B cell (primary cell): ENCODE measurements around the gene ABTB2. TPM values are rescaled to one million over a fixed set of nuclear protein-coding genes. Genes with fewer than 3 reads are reported as not detected.

Experiments
- ATAC-seq: fragments of 200-7000 bp; cut with Tn5 transposase; one replicate; pipeline ENCODE4 v1.10.0; 2021; ENCODE audit warnings: low read depth, mild to moderate bottlenecking, moderate number of reproducible peaks, moderate library complexity
- CTCF ChIA-PET: fragments of 350-600 bp; sonication (Branson Sonifier 250); formaldehyde crosslinking; loops from one replicate; lab custom pipeline; 2021; ENCODE audit warnings: antibody characterized with exemption, inconsistent platforms; lab: Charles Lee
- POLR2A ChIA-PET: fragments of 350-600 bp; sonication (Branson Sonifier 250); formaldehyde crosslinking; loops from one replicate; lab custom pipeline; 2021; ENCODE audit warnings: antibody characterized with exemption; lab: Charles Lee
- DNase-seq: peaks from one replicate; pipeline ENCODE4 v3.0.0; 2013
- H2AFZ ChIP-seq: 2 replicates; pipeline ENCODE4 v1.6.1; 2012; ENCODE audit warnings: mild to moderate bottlenecking, low read depth, low read length; ENCODE audit not compliant: insufficient read depth, poor library complexity, severe bottlenecking
- H3K27ac ChIP-seq, 2 donors: 1 replicate in 1 of 2; 2 replicates in 1 of 2; pipeline ENCODE4 v1.5.1; 2012 to 2013; ENCODE audit warnings: low read length in 2 of 2, mild to moderate bottlenecking in 2 of 2, moderate library complexity in 1 of 2
- H3K27me3 ChIP-seq, 4 experiments: fragments of 200-600 bp in 1 of 4; sonication (generic) in 1 of 4; replicated peaks in 1 of 4; 1 replicate in 2 of 4; 2 replicates in 2 of 4; pipeline versions ENCODE4 v1.6.1 to v1.7.0; 2013 to 2016; ENCODE audit warnings: low read length in 3 of 4, mild to moderate bottlenecking in 2 of 4, mixed read lengths in 1 of 4, moderate library complexity in 1 of 4; ENCODE audit not compliant: insufficient read depth in 4 of 4, control insufficient read depth in 3 of 4; ENCODE audit errors: control extremely low read depth in 1 of 4
- H3K36me3 ChIP-seq, 2 experiments: replicated peaks in 1 of 2; 1 replicate in 1 of 2; 2 replicates in 1 of 2; pipeline versions ENCODE4 v1.6.1 to v1.7.1; 2013; ENCODE audit warnings: low read length in 1 of 2; ENCODE audit not compliant: insufficient read depth in 2 of 2, control insufficient read depth in 1 of 2; ENCODE audit errors: control extremely low read depth in 1 of 2, extremely low read depth in 1 of 2
- H3K4me1 ChIP-seq, 2 donors: fragments of 200-600 bp in 1 of 2; sonication (generic) in 1 of 2; 1 replicate in 1 of 2; 2 replicates in 1 of 2; pipeline versions ENCODE4 v1.5.1 to v1.6.1; 2013 to 2017; ENCODE audit warnings: low read length in 2 of 2; ENCODE audit not compliant: control insufficient read depth in 2 of 2, insufficient read depth in 2 of 2
- H3K4me2 ChIP-seq: replicated peaks from 2 replicates; pipeline ENCODE3; 2012; ENCODE audit warnings: mild to moderate bottlenecking, low read depth, low read length; ENCODE audit not compliant: poor library complexity, severe bottlenecking
- H3K4me3 ChIP-seq, 5 experiments: fragments of 200-600 bp in 1 of 5; sonication (generic) in 1 of 5; 1 replicate in 3 of 5; 2 replicates in 2 of 5; pipeline versions ENCODE4 v1.5.1 to v1.7.0; 2011 to 2016; ENCODE audit warnings: low read length in 4 of 5, mild to moderate bottlenecking in 4 of 5, low read depth in 2 of 5, control low read depth in 1 of 5, moderate library complexity in 1 of 5; ENCODE audit not compliant: insufficient read depth in 1 of 5; ENCODE audit errors: control extremely low read depth in 1 of 5, extremely low read depth in 1 of 5
- H3K79me2 ChIP-seq: fragments of 200-600 bp; sonication (generic); one replicate; pipeline ENCODE4 v1.6.0; 2016; ENCODE audit warnings: low read length; ENCODE audit not compliant: control insufficient read depth, insufficient read depth
- H3K9ac ChIP-seq: fragments of 200-600 bp; sonication (generic); 2 replicates; pipeline ENCODE4 v1.6.1; 2017; ENCODE audit warnings: mild to moderate bottlenecking, low read length, moderate library complexity
- H3K9me3 ChIP-seq, 3 donors: one replicate each; pipeline versions ENCODE4 v1.6.1 to v1.7.1; 2013; ENCODE audit warnings: low read length in 2 of 3; ENCODE audit not compliant: control insufficient read depth in 2 of 3, insufficient read depth in 1 of 3; ENCODE audit errors: control extremely low read depth in 1 of 3
- H4K20me1 ChIP-seq: 2 replicates; pipeline ENCODE4 v1.6.0; 2012; ENCODE audit warnings: mild to moderate bottlenecking, low read length; ENCODE audit not compliant: insufficient read depth, control insufficient read depth, poor library complexity, severe bottlenecking
- H3K27ac Mint-ChIP-seq: one replicate; pipeline ENCODE4 v1.8.0; 2021; ENCODE audit warnings: mixed read lengths
- H3K27me3 Mint-ChIP-seq: one replicate; pipeline ENCODE4 v1.8.0; 2021; ENCODE audit warnings: mixed read lengths
- H3K4me1 Mint-ChIP-seq: one replicate; pipeline ENCODE4 v1.8.0; 2021; ENCODE audit warnings: mixed read lengths
- H3K4me3 Mint-ChIP-seq: one replicate; pipeline ENCODE4 v1.8.0; 2021; ENCODE audit warnings: mixed read lengths
- H3K9me3 Mint-ChIP-seq: one replicate; pipeline ENCODE4 v1.8.0; 2022; ENCODE audit warnings: mixed read lengths; ENCODE audit not compliant: insufficient read depth
- EZH2 ChIP-seq: IDR thresholded peaks from 2 replicates; pipeline ENCODE4 v1.6.1; 2012; ENCODE audit warnings: borderline replicate concordance, low read depth, mild to moderate bottlenecking, moderate library complexity, low read length; ENCODE audit not compliant: insufficient read depth, poor library complexity, severe bottlenecking
- WGBS: methylation state at CpG from one replicate; pipeline ENCODE4 v1.1.5; 2013; ENCODE audit warnings: missing lambda C conversion rate; ENCODE audit not compliant: insufficient coverage; 5-methylcytosine and 5-hydroxymethylcytosine counted together
- intact Hi-C: fragments of 100-400 bp; cut with micrococcal nuclease; formaldehyde crosslinking; loops from one replicate; pipeline ENCODE4 v1.10.0; 2022
- polyA plus RNA-seq: library from polyadenylated mRNA; depleted of rRNA; stranded (reverse); fragments of >200 nt; gene quantifications from 2 replicates; pipeline ENCODE4 v1.2.3, GENCODE V29; 2012
- total RNA-seq, 2 donors: library from RNA; stranded (reverse); fragments of 120-200 nt in 1 of 2; gene quantifications; 1 replicate in 1 of 2; 2 replicates in 1 of 2; pipeline versions ENCODE4 v1.2.3 to v1.2.4, GENCODE V29; 2013 to 2022
- TF ChIP-seq, protein P1 (sequence below): fragments of 200-600 bp; IDR thresholded peaks from one replicate; pipeline ENCODE4 v1.8.0; 2022; ENCODE audit warnings: antibody characterized with exemption, mild to moderate bottlenecking

Gene ABTB2
- total and polyA plus RNA-seq, 2 donors (not counting 1 experiment from before 2014, with no cell fraction given) = 0.30 to 5.9 TPM

GRCh38 chr11:34149274-34149673, 208.5 kb downstream of the ABTB2 start:
- ChIA-PET POLR2A (no interaction called here), CTCF (interaction anchor here (0.6 to 1.6 kb wide), 2 partner anchors 25 to 214 kb away, joined by 3 to 5 read pairs; no protein-coding TSS in a partner anchor)
- no peak for DNase-seq
- no peaks in the 10 kb centered on the region for H3K9me3 ChIP-seq
- Mint-ChIP-seq H3K4me1 (peaks cover 40% of the 10 kb centered on the region), H3K27ac (no peak overlapping the region), H3K27me3 (no peaks in the 10 kb centered on the region), H3K4me3 (no peak overlapping the region), H3K9me3 (no peaks in the 10 kb centered on the region)
- 98% methylated on average over 7 of the region's 7 CpGs for WGBS
- peaks cover 22 to 34% of the 10 kb centered on the region in 2 donors for H3K4me1 ChIP-seq
- H3K36me3 ChIP-seq = peaks cover 0 to 60% of the 10 kb centered on the region in 2 experiments
- no peak overlapping the region for H3K4me3 ChIP-seq
- ATAC-seq = no peak
- no peak overlapping the region for H2AFZ ChIP-seq
- H3K79me2 ChIP-seq = no peaks in the 10 kb centered on the region
- no peak for TF ChIP-seq EZH2
- TF ChIP-seq, protein P1, sequence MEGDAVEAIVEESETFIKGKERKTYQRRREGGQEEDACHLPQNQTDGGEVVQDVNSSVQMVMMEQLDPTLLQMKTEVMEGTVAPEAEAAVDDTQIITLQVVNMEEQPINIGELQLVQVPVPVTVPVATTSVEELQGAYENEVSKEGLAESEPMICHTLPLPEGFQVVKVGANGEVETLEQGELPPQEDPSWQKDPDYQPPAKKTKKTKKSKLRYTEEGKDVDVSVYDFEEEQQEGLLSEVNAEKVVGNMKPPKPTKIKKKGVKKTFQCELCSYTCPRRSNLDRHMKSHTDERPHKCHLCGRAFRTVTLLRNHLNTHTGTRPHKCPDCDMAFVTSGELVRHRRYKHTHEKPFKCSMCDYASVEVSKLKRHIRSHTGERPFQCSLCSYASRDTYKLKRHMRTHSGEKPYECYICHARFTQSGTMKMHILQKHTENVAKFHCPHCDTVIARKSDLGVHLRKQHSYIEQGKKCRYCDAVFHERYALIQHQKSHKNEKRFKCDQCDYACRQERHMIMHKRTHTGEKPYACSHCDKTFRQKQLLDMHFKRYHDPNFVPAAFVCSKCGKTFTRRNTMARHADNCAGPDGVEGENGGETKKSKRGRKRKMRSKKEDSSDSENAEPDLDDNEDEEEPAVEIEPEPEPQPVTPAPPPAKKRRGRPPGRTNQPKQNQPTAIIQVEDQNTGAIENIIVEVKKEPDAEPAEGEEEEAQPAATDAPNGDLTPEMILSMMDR = no peak
- H3K27ac ChIP-seq = no peak overlapping the region
- no peak overlapping the region for H3K4me2 ChIP-seq
- intact Hi-C loops = no loop called here
- H3K27me3 ChIP-seq = no peaks in the 10 kb centered on the region
- H4K20me1 ChIP-seq = no peaks in the 10 kb centered on the region
- H3K9ac ChIP-seq = no peak overlapping the region

GRCh38 chr11:34148504-34149165, 209.2 kb downstream of the ABTB2 start:
- peaks cover 15 to 28% of the 10 kb centered on the region in 2 donors for H3K4me1 ChIP-seq
- H3K27me3 Mint-ChIP-seq = no peaks in the 10 kb centered on the region

More at GRCh38 chr11:34148504-34149165, 209.2 kb downstream of the ABTB2 start:
- no peak for ATAC-seq
- WGBS = 97% methylated on average over 14 of the region's 16 CpGs
- ChIA-PET POLR2A (no interaction called here), CTCF (no interaction called here)
- Histone ChIP-seq H3K27me3 (no peaks in the 10 kb centered on the region), H4K20me1 (no peaks in the 10 kb centered on the region), H3K4me3 (no peak overlapping the region), H3K36me3 (peaks cover 0 to 66% of the 10 kb centered on the region in 2 experiments), H3K79me2 (no peaks in the 10 kb centered on the region), H3K9ac (no peak overlapping the region), H3K27ac (no peak overlapping the region), H2AFZ (no peak overlapping the region), H3K4me2 (no peak overlapping the region), H3K9me3 (no peaks in the 10 kb centered on the region)
- Mint-ChIP-seq H3K4me3 (no peak overlapping the region), H3K9me3 (no peaks in the 10 kb centered on the region), H3K4me1 (peaks cover 33% of the 10 kb centered on the region), H3K27ac (no peak overlapping the region)
- TF ChIP-seq, protein P1 = no peak
- no peak for TF ChIP-seq EZH2
- DNase-seq = no peak
- intact Hi-C loops = no loop called here
